Epithelial cell of esophagus (primary cell): Measurements from ENCODE around the gene TOM1L2.

ENCODE experiments used
- DNase-seq: peaks from one replicate; pipeline ENCODE4 v3.0.0; 2010; ENCODE audit warnings: low read depth
- H3K4me3 ChIP-seq: 2 replicates; pipeline ENCODE4 v1.5.1; 2011; ENCODE audit warnings: mild to moderate bottlenecking, low read length, control low read depth
- TF ChIP-seq, protein P1 (sequence below): IDR thresholded peaks from 2 replicates; pipeline ENCODE4 v1.5.1; 2011; ENCODE audit warnings: low read depth, mild to moderate bottlenecking, low read length, control low read depth, inconsistent platforms; ENCODE audit not compliant: insufficient read depth; ENCODE audit errors: missing control alignments

TOM1L2 gene

DNA sequence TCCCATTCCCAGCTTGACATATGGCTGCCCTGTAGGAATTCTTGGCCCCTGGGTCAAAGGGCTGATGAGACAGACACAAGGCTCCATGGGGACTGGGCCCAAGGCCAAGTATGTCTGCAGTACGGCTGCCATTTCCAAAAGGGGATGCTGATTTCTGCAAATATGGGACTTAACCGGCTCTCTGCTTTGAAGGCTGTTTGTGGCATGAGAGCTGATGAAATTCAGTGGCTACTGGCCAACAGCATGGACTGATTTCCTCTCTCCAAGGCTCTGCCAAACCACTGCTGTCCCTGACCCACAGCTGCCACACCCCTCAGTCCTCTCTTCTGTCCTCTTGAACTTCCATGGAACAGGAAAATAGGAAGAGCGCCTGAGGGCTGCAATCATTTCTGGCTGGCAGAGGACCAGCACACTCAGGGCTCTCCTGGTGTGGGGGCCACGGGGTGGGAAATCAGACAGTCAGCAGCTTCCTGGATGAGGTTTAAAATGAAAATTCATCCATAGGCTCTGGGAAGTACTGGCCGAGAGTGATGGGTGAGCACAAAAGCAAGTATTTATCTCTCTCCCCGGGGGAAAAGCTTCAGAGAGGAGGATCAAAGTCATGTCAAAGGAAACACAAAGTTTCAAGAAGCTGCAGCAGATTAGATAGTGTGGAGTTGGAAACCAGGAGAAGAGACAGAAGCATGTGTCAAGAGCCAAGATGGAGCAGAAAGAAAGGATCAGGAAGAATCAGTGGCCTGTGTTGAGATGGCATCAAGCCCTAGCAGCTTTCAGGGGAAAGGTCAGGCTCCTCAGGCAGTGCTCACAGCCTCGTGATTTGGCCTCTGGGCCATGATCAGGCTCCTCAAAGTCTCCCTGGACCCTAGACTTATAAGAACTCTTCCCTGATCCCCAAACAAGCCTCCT, 71.3 kb downstream of the TOM1L2 start:
- TF ChIP-seq, protein P1, sequence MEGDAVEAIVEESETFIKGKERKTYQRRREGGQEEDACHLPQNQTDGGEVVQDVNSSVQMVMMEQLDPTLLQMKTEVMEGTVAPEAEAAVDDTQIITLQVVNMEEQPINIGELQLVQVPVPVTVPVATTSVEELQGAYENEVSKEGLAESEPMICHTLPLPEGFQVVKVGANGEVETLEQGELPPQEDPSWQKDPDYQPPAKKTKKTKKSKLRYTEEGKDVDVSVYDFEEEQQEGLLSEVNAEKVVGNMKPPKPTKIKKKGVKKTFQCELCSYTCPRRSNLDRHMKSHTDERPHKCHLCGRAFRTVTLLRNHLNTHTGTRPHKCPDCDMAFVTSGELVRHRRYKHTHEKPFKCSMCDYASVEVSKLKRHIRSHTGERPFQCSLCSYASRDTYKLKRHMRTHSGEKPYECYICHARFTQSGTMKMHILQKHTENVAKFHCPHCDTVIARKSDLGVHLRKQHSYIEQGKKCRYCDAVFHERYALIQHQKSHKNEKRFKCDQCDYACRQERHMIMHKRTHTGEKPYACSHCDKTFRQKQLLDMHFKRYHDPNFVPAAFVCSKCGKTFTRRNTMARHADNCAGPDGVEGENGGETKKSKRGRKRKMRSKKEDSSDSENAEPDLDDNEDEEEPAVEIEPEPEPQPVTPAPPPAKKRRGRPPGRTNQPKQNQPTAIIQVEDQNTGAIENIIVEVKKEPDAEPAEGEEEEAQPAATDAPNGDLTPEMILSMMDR, result no peak
- no peak overlapping the region for H3K4me3 ChIP-seq
- peak; percentile 64 for DNase-seq

GRCh38 chr17:17899486-17899885, 72.7 kb downstream of the TOM1L2 start:
- no peak overlapping the region for H3K4me3 ChIP-seq
- no peak for DNase-seq
- TF ChIP-seq, protein P1, result no peak

DNA sequence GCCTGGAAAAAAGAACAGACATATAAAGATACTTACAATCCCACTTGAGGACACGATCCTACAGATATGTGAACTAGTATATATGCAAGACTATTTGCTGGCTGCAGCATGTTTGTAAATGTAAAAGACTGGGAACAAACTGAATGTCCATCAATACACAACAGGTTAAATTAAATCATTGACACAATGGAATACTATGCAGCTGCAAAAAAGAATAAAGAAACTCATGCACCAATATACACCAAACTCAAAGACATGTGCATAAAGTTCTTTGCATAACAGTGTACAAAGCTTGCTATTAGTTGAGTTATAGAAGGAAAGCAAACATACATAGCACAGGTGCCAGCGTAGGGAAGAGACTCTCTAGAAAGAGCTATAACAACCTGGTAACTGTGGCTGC, 73.5 kb downstream of the TOM1L2 start:
- no peak overlapping the region for H3K4me3 ChIP-seq
- TF ChIP-seq, protein P1, result no peak
- DNase-seq, result no peak

- TF ChIP-seq, protein P1, result no peak
- no peak for DNase-seq
- H3K4me3 ChIP-seq, result no peak overlapping the region
Observed at GRCh38 chr17:17897442-17897841, 74.8 kb downstream of the TOM1L2 start.

- TF ChIP-seq, protein P1, result no peak
- no peak for DNase-seq
- H3K4me3 ChIP-seq, result no peak overlapping the region
Observed at GRCh38 chr17:17896746-17897145, 75.5 kb downstream of the TOM1L2 start.

DNA sequence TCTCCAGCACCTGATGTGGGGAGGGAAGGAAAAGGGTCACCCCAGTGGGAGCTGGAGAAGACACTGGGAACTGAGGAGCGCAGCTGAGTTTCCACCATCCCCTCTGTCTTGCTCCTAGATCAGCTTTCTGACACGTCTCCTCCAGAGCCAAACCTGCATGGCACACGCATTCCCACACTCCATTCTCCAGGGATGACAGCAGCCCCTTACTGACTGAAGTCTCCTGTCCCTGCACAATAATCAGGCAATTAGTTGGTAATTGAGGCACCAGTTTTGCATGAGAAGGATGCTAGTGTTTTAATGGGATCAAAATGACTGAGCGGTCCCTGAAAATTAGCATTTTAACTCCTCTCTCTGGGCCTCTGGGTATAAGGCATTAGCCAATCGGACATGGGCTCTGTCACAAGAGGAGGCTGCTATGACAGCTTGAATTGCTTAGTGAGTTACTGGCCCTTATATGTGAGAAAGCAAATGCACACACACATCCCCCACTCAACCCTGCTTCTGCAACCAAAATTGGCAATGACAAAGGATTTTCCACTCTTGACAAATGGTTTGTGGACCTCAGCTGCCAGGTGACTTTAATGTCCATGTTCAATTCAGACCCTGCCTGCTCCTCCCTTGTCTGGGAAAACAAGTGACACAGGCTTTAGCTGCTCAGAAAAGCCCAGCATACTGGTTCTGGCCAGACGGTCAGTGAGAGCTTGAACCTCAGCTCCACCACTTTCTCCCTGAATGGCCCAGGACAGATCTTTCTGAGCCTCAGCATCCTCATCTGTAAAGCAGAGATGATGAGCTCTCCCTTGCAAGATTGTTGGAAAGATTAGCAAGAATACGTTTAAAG, 78.2 kb downstream of the TOM1L2 start:
- DNase-seq, result no peak
- TF ChIP-seq, protein P1, result no peak
- no peak overlapping the region for H3K4me3 ChIP-seq
